ENCODE data around the gene EFCAB6.

EFCAB6 gene

GRCh38 chr22:43567691-43568324 lies 244.3 kb downstream of the EFCAB6 start:
- no peak for DNase-seq

- no peak for DNase-seq
These were observed 245.4 kb downstream of the EFCAB6 start for GRCh38 chr22:43566561-43567332.

- no peak for DNase-seq
These were observed 246.1 kb downstream of the EFCAB6 start for GRCh38 chr22:43566021-43566420.

GRCh38 chr22:43564859-43565258 lies 247.2 kb downstream of the EFCAB6 start:
- no peak for DNase-seq

GRCh38 chr22:43563571-43563970 lies 248.5 kb downstream of the EFCAB6 start:
- no peak for DNase-seq

GRCh38 chr22:43562843-43563242 lies 249.3 kb downstream of the EFCAB6 start:
- DNase-seq: no peak

- no peak for DNase-seq
These were observed 250.5 kb downstream of the EFCAB6 start for GRCh38 chr22:43561415-43562178.

GRCh38 chr22:43560651-43561050 lies 251.5 kb downstream of the EFCAB6 start:
- no peak for DNase-seq

GRCh38 chr22:43555561-43556515 lies 256.3 kb downstream of the EFCAB6 start:
- DNase-seq: no peak

- no peak for DNase-seq
These were observed 257.3 kb downstream of the EFCAB6 start for GRCh38 chr22:43554694-43555365.

GRCh38 chr22:43554259-43554636 lies 257.9 kb downstream of the EFCAB6 start:
- DNase-seq: no peak

- no peak for DNase-seq
These were observed 258.4 kb downstream of the EFCAB6 start for GRCh38 chr22:43553451-43554258.

- DNase-seq: no peak
These were observed 261.4 kb downstream of the EFCAB6 start for GRCh38 chr22:43550672-43551071.

GRCh38 chr22:43550024-43550620 lies 262.0 kb downstream of the EFCAB6 start:
- DNase-seq: no peak

- DNase-seq: no peak
These were observed 265.9 kb downstream of the EFCAB6 start for GRCh38 chr22:43546186-43546585.

GRCh38 chr22:43544289-43544673 lies 267.8 kb downstream of the EFCAB6 start:
- DNase-seq: no peak

GRCh38 chr22:43543522-43544288 lies 268.4 kb downstream of the EFCAB6 start:
- DNase-seq: no peak

- no peak for DNase-seq
These were observed 269.2 kb downstream of the EFCAB6 start for GRCh38 chr22:43542681-43543521.
